HuH-7 (cell line): ENCODE data around the gene EPB42.
"Not testable (repeated sequence)": the region's sequence is repeated elsewhere in the genome, so short reads cannot be mapped to it uniquely, and the experiment has no call there.

Experiments used
- DNase-seq: peaks from one replicate; pipeline ENCODE4 v3.0.0; 2011; ENCODE audit warnings: low spot score

Gene EPB42

GRCh38 chr15:43241100-43241499 lies 20.3 kb upstream of the EPB42 start:
- DNase-seq = no peak

- DNase-seq = no peak
Observed at GRCh38 chr15:43239732-43240491, 19.1 kb upstream of the EPB42 start.

- no peak for DNase-seq
Observed at GRCh38 chr15:43238671-43239131, 17.9 kb upstream of the EPB42 start.

GRCh38 chr15:43237842-43238470 lies 17.1 kb upstream of the EPB42 start:
- no peak for DNase-seq

- DNase-seq = no peak
Observed at GRCh38 chr15:43235536-43235935, 14.7 kb upstream of the EPB42 start.

- DNase-seq = no peak
Observed at GRCh38 chr15:43232289-43232874, 11.6 kb upstream of the EPB42 start.

DNA sequence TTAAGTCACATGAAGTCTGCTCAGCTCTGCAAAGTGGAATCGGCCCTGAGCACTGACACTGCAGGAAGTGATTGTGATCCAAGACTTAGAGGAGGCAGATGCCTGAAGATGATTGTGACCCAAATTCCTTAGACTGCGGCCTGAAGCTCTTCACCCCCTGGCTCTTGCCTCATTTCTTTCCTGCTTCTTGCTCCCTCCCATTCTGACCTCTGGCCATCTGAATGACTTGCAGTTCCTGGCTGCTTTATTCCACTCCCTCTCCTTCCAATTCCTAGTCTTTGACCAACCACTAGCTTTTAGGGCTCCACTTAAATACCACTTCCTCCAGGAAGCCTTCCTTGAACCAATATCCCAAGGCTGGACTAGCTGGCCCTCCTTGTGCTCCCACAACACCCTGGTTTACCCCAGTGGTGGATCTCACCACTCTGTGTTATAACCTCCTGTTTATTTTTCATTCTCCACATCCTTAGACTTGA lies 9.9 kb upstream of the EPB42 start:
- DNase-seq = no peak

DNA sequence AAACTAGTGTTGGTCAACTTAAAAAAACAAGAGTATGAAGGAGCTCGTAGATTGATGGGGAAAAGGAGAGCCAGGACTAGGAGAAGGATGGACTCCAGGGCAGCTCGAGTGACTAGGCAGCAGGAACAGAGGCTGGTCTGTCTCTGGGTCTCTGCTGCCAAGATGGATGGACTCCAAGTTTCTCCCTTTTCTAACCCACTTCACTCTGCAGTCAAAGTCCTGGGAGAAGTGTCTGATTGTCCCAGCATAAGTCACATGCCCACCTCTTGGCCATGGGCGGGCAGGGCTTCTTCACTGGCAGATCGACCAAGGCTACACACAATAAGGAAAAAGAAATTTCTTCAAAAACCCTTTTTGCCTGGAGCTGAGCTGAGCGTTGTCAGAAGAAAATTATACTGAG lies 9.2 kb upstream of the EPB42 start:
- DNase-seq = no peak

DNA sequence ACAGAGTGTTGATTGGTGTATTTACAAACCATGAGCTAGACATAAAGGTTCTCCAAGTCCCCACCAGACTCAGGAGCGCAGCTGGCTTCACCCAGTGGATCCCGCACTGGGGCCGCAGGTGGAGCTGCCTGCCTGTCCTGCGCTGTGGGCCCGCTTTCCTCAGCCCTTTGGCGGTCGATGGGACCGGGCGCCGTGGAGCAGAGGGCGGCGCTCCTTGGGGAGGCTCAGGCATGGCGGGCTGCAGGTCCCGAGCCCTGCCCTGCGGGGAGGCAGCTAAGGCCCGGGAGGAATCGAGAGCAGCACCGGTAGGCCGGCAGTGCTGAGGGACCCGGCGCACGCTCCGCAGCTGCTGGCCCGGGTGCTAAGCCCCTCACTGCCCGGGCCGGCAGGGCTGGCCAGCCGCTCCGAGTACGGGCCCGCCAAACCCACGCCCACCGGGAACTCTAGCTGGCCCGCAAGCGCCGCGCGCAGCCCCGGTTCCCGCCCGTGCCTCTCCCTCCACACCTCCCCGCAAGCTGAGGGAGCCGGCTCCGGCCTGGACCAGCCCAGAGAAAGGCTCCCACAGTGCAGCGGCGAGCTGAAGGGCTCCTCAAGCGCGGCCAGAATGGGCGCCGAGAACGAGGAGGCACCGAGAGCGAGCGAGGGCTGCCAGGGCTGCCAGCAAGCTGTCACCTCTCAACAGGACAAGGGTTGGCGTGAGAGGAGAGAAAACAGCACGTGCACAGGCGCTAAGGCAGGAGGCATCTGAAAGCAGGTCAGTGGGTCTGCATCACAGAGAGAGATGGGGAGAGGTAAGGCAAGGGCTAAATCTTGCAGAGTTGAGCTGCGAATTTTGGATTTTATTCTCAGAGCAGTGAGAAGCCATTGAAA lies 5.9 kb upstream of the EPB42 start:
- no peak for DNase-seq

DNA sequence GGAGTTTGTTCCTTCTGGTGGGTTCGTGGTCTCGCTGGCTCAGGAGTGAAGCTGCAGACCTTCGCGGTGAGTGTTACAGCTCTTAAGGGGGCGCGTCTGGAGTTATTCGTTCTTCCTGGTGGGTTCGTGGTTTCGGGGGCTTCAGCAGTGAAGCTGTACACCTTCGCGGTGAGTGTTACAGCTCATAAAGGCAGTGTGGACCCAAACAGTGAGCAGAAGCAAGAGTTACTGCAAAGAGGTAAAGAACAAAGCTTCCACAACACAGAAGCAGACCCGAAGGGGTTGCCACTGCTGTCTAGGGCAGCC lies 5.1 kb upstream of the EPB42 start:
- not testable (repeated sequence) for DNase-seq

DNA sequence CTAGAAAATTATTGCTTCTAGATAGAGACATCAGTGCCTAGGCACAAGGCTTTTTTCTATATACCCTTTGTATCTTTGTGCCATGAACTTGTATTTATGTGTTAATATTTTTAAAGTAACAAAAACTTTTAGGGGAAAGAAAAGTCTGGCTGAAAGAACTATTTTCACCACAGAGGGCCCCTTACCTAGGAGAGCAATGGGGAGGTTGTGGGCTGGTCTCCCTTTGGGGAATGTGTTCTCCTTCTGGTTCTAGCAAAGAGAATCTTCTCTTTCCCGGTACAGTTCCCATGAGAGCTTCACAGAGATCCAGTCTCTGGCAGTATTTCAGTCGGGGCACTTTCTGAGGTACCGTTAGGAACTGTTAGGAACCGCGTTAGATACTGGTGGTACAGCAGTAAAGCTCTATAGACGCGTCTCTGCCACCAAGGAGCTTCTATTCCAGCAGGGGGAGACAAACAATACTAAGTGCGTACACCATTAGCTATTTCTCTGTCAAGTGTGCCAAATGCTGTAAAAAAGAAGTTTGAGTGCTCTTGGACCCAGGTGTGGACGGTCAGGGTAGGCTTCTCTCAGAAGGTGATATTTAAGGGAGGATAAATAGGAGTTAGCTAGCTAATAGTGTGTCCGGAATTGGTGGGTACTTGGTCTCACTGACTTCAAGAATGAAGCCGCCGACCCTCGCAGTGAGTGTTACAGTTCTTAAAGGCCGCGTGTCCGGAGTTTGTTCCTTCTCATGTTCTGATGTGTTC lies 4.6 kb upstream of the EPB42 start:
- DNase-seq = peak; percentile 71

DNA sequence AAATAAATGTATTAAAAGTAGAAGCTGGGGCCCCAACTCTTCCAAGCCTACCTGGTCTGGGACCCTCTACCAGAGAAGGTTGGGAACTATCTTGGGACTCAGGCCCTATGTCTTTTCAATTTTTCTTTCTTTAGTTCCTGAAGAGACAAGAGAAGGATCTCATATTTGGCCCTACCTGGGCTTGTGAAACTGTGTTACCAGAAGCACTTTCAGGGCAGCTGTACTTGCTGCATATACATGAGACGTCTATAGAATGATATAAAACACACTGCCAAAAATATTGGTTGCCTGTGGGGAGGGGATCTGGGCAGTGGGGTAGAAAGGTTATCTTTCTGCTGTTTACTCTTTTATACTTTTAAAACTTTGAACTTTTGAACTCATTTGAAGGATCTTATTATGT lies 604 bp upstream of the EPB42 start:
- DNase-seq = no peak

- DNase-seq = no peak
Observed at GRCh38 chr15:43219929-43220928, 589 bp downstream of the EPB42 start.

GRCh38 chr15:43218908-43219706 lies 1.7 kb downstream of the EPB42 start:
- peak; percentile 30 for DNase-seq

DNA sequence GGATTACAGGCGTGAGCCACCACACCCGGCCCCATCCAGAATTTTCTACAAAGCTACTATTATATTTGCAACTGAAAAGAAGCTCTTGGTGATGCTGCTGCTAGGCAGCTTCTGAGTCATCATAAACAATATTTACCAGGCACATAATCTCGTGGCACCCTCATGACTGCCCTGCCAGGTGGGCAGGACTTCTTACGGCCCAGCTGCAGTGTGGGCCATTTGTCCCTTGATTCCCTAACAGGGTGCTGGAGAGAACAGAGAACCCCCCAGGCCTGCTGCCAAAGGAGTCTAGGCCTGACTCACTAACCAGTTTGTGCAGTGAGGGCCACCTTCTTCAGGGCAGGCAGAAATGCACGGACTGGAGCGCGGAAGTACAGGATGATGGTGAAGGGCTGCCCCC lies 4.9 kb downstream of the EPB42 start:
- no peak for DNase-seq

- DNase-seq = no peak
Observed at GRCh38 chr15:43214592-43215295, 6.1 kb downstream of the EPB42 start.

DNA sequence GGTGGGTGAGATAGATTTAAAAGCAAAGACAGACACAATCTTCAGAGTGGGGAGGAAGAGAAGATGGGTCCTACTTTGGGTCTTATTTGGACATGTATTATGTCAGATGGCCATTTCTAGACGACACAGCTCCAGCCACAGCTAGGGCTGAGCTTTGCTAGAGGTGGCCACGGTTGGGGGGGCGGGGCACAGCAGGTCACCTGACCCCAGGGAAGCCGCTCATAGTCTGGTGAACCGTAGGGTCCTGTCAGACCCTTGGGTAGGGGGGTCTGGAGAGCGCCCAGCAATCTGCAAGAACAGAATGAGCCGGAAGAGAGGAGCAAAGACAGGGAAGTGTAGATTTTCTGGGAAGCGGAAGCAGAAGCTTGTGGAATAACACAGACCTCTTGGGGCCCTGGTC lies 6.6 kb downstream of the EPB42 start:
- no peak for DNase-seq

DNA sequence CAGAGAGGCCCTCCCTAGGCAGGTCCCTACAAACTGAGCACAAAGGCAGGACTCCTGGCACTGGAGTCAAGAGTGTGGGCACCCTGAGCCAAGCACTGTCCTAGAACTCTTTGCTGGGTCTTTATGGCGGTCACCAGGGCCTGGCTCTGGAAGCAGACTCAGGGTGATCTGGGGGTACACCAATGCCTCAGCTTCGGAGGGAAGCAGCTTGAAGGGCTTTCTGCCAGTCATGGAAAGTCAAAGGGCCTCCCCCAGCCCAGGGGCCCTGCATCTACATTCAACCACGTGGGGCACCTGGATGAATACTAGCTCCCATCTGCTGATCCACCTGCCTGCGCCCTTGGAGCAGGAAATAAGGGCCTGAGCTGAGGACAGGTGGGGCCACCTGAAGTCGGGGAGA lies 7.4 kb downstream of the EPB42 start:
- no peak for DNase-seq

GRCh38 chr15:43212951-43213350 lies 7.9 kb downstream of the EPB42 start:
- DNase-seq = no peak
